Neural cell (in vitro differentiated cells): ENCODE data around the gene FRS3. TPM values are rescaled to one million over a fixed set of nuclear protein-coding genes. Genes with fewer than 3 reads are reported as not detected.

Source experiments
- H2AFZ ChIP-seq: fragments of 200-600, 300-800 bp; sonication (generic), shearing (Covaris generic); 2 replicates; pipeline ENCODE4 v1.6.0; 2014; ENCODE audit warnings: low read depth, mild to moderate bottlenecking, antibody characterized with exemption, low read length, moderate library complexity
- H3F3A ChIP-seq: fragments of 200-600 bp; shearing (Covaris generic); 2 replicates; pipeline ENCODE4 v1.6.1; 2016; ENCODE audit warnings: mild to moderate bottlenecking, moderate library complexity, mixed read lengths, antibody characterized with exemption, low read length; ENCODE audit not compliant: insufficient read depth, poor library complexity, severe bottlenecking
- H3K27ac ChIP-seq: fragments of 200-600, 300-800 bp; sonication (generic), shearing (Covaris generic); 2 replicates; pipeline ENCODE4 v1.5.1; 2014; ENCODE audit warnings: mild to moderate bottlenecking, low read length, moderate library complexity
- H3K27me3 ChIP-seq: fragments of 300-800, 200-600 bp; sonication (generic), shearing (Covaris generic); 2 replicates; pipeline ENCODE4 v1.6.0; 2014; ENCODE audit warnings: mild to moderate bottlenecking, low read depth, low read length, moderate library complexity; ENCODE audit not compliant: insufficient read depth
- H3K36me3 ChIP-seq: fragments of 300-800, 200-600 bp; sonication (generic), shearing (Covaris generic); 2 replicates; pipeline ENCODE4 v1.5.1; 2014; ENCODE audit warnings: mild to moderate bottlenecking, antibody characterized with exemption, low read length, moderate library complexity; ENCODE audit not compliant: insufficient read depth
- H3K4me2 ChIP-seq: fragments of 300-800, 200-600 bp; sonication (generic), shearing (Covaris generic); 2 replicates; pipeline ENCODE4 v1.6.0; 2014; ENCODE audit warnings: mild to moderate bottlenecking, low read length
- H3K4me3 ChIP-seq: fragments of 300-800, 200-600 bp; sonication (generic), shearing (Covaris generic); 2 replicates; pipeline ENCODE4 v1.5.1; 2014; ENCODE audit warnings: mild to moderate bottlenecking, low read length, moderate library complexity
- H3K79me2 ChIP-seq: fragments of 200-600 bp; shearing (Covaris generic); replicated peaks from 2 replicates; pipeline ENCODE4 v1.6.0; 2014; ENCODE audit warnings: mild to moderate bottlenecking, low read length, moderate library complexity; ENCODE audit not compliant: insufficient read depth
- H3K9ac ChIP-seq: fragments of 300-800, 200-600 bp; sonication (generic), shearing (Covaris generic); 2 replicates; pipeline ENCODE4 v1.6.1; 2016; ENCODE audit warnings: mild to moderate bottlenecking, low read length, mixed read lengths
- H3K9me2 ChIP-seq: fragments of 200-600 bp; shearing (Covaris generic); 2 replicates; pipeline ENCODE4 v1.6.1; 2016; ENCODE audit warnings: mild to moderate bottlenecking, low read length, mixed read lengths; ENCODE audit not compliant: insufficient read depth
- H3K9me3 ChIP-seq: fragments of 200-600, 300-800 bp; sonication (generic), shearing (Covaris generic); 2 replicates; pipeline ENCODE4 v1.6.1; 2016; ENCODE audit warnings: mild to moderate bottlenecking, mixed run types, low read length, moderate library complexity, mixed read lengths
- H4K20me1 ChIP-seq: fragments of 200-600 bp; shearing (Covaris generic); 2 replicates; pipeline ENCODE4 v1.6.1; 2016; ENCODE audit warnings: mild to moderate bottlenecking, mixed run types; ENCODE audit not compliant: insufficient read depth
- EP300 ChIP-seq: fragments of 450-650 bp; conservative IDR thresholded peaks from 2 replicates; pipeline ENCODE4 v1.6.1; 2014; ENCODE audit warnings: antibody characterized with exemption, mild to moderate bottlenecking, moderate library complexity; ENCODE audit not compliant: poor library complexity, severe bottlenecking
- EZH2 ChIP-seq: fragments of 200-600, 300-800 bp; shearing (Covaris generic), sonication (generic); IDR thresholded peaks from 2 replicates; pipeline ENCODE4 v1.6.1; 2014; ENCODE audit warnings: antibody characterized with exemption, low read length, borderline replicate concordance, mild to moderate bottlenecking; ENCODE audit not compliant: insufficient read depth, poor library complexity, severe bottlenecking
- MXI1 ChIP-seq: fragments of 450-650 bp; conservative IDR thresholded peaks from 2 replicates; pipeline ENCODE4 v1.6.1; 2014; ENCODE audit warnings: antibody characterized with exemption, mild to moderate bottlenecking; ENCODE audit not compliant: poor library complexity, severe bottlenecking
- POLR2AphosphoS5 ChIP-seq: IDR thresholded peaks from 2 replicates; pipeline ENCODE4 v1.6.1; 2012
- RAD21 ChIP-seq: fragments of 450-650 bp; conservative IDR thresholded peaks from 2 replicates; pipeline ENCODE4 v1.6.1; 2014; ENCODE audit warnings: antibody characterized with exemption, mild to moderate bottlenecking, moderate library complexity
- REST ChIP-seq: IDR thresholded peaks from 2 replicates; pipeline ENCODE4 v1.6.1; 2012; ENCODE audit warnings: borderline replicate concordance
- SMC3 ChIP-seq: fragments of 450-650 bp; conservative IDR thresholded peaks from 2 replicates; pipeline ENCODE4 v1.6.1; 2014; ENCODE audit warnings: antibody characterized with exemption, mild to moderate bottlenecking, moderate library complexity; ENCODE audit not compliant: poor library complexity
- TAF1 ChIP-seq: IDR thresholded peaks from 2 replicates; pipeline ENCODE4 v1.6.1; 2012; ENCODE audit warnings: low read depth
- polyA plus RNA-seq: library from polyadenylated mRNA; depleted of rRNA; stranded (reverse); fragments of >200 nt; gene quantifications from 2 replicates; pipeline ENCODE4 v1.2.3, GENCODE V29; 2014
- TF ChIP-seq, protein P1 (sequence below): fragments of 450-650 bp; IDR thresholded peaks from 2 replicates; pipeline ENCODE4 v1.5.1; 2014; ENCODE audit warnings: antibody characterized with exemption, mild to moderate bottlenecking, moderate library complexity; ENCODE audit not compliant: poor library complexity, severe bottlenecking

FRS3 gene
- polyA plus RNA-seq, 1 donor from 2014 or later = 15.7 TPM

- Histone ChIP-seq H3K36me3 (no peaks in the 10 kb centered on the region), H3K9me3 (no peaks in the 10 kb centered on the region), H3K27ac (no peak overlapping the region), H3K27me3 (peaks cover 22% of the 10 kb centered on the region), H3K9me2 (no peaks in the 10 kb centered on the region), H3K4me2 (no peak overlapping the region), H3F3A (no peaks in the 10 kb centered on the region), H4K20me1 (no peaks in the 10 kb centered on the region), H2AFZ (no peak overlapping the region), H3K79me2 (no peaks in the 10 kb centered on the region), H3K4me3 (no peak overlapping the region), H3K9ac (no peak overlapping the region)
- TF ChIP-seq RAD21 = no peak
- TF ChIP-seq, protein P1, sequence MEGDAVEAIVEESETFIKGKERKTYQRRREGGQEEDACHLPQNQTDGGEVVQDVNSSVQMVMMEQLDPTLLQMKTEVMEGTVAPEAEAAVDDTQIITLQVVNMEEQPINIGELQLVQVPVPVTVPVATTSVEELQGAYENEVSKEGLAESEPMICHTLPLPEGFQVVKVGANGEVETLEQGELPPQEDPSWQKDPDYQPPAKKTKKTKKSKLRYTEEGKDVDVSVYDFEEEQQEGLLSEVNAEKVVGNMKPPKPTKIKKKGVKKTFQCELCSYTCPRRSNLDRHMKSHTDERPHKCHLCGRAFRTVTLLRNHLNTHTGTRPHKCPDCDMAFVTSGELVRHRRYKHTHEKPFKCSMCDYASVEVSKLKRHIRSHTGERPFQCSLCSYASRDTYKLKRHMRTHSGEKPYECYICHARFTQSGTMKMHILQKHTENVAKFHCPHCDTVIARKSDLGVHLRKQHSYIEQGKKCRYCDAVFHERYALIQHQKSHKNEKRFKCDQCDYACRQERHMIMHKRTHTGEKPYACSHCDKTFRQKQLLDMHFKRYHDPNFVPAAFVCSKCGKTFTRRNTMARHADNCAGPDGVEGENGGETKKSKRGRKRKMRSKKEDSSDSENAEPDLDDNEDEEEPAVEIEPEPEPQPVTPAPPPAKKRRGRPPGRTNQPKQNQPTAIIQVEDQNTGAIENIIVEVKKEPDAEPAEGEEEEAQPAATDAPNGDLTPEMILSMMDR = no peak
- no peak for TF ChIP-seq EZH2
- TF ChIP-seq SMC3 = no peak
- no peak for TF ChIP-seq POLR2AphosphoS5
- TF ChIP-seq EP300 = no peak
- TF ChIP-seq MXI1 = no peak
- TF ChIP-seq REST = no peak
- no peak for TF ChIP-seq TAF1
These were observed 47.6 kb downstream of the FRS3 start for GRCh38 chr6:41732149-41732548.

DNA sequence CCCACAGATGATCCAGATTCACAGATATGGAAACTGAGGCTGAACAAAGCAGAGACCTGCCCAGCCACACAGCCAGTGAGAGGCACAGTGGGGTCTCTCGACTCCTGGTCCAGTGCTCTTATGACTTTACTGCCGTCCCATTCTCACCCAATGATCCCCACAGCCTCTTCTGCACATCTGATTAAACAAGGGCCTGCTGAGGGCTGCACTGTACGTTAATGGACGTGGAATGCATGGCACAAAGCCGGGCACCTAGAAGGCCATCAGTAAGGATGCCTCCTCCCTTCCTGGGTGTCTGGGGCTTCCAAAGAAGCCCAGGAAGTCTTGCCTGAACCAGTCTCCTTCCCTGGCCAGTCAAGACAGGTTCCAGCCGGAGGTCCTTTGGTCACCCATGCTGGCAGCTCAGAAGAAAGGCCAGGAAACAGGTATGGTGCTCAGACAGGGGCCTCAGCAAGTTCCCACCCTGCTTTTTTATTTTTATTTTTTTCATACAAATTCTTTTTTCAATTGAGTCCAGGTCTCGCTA lies 48.1 kb downstream of the FRS3 start:
- H3K9ac ChIP-seq = no peak overlapping the region
- H3K79me2 ChIP-seq = no peaks in the 10 kb centered on the region
- H3K36me3 ChIP-seq = no peaks in the 10 kb centered on the region
- no peaks in the 10 kb centered on the region for H3K9me2 ChIP-seq
- H4K20me1 ChIP-seq = no peaks in the 10 kb centered on the region
- no peaks in the 10 kb centered on the region for H3K9me3 ChIP-seq
- H3K4me2 ChIP-seq = no peak overlapping the region
- H3K27me3 ChIP-seq = peaks cover 22% of the 10 kb centered on the region
- no peaks in the 10 kb centered on the region for H3F3A ChIP-seq
- TF ChIP-seq TAF1 (no peak), RAD21 (no peak), REST (no peak), SMC3 (no peak), POLR2AphosphoS5 (no peak), EP300 (no peak), MXI1 (no peak), EZH2 (no peak)
- TF ChIP-seq, protein P1 = no peak
- H3K4me3 ChIP-seq = no peak overlapping the region
- no peak overlapping the region for H2AFZ ChIP-seq
- H3K27ac ChIP-seq = no peak overlapping the region
